Renal cortex interstitium (tissue), 15 donors: ENCODE results near the gene FAM83F. TPM values are rescaled to one million over a fixed set of nuclear protein-coding genes. Genes with fewer than 3 reads are reported as not detected.
A peak's percentile ranks its signal among the peaks of the same experiment; 100 is the strongest.
"Not testable (repeated sequence)": the region's sequence is repeated elsewhere in the genome, so short reads cannot be mapped to it uniquely, and the experiment has no call there.

Source experiments
- DNase-seq, 11 donors: peaks; one replicate each; pipeline ENCODE4 v3.0.0-alpha.2; 2013; ENCODE audit warnings: low read depth in 9 of 11, low spot score in 4 of 11; ENCODE audit errors: extremely low read depth in 1 of 11
- long read RNA-seq, 16 experiments: transcript quantifications; one replicate each; lab custom pipeline, GENCODE V29; 2026
- polyA plus RNA-seq, 3 donors: library from polyadenylated mRNA; unstranded; fragments of 120-200 nt; gene quantifications; one replicate each; pipeline ENCODE4 v1.2.1, GENCODE V29; 2013; ENCODE audit not compliant: insufficient read length in 3 of 3

The FAM83F gene
- polyA plus RNA-seq: 1 to 10 TPM; 1.4 to 2.7 (median 2.4) TPM
- long read RNA-seq, donor 1: 0 reads
- long read RNA-seq, donor 2, full-length matches to known transcripts: 1 of 1 reads
- long read RNA-seq, donor 2, partial matches to known transcripts: 0 of 1 reads
- long read RNA-seq, donor 2, other reads (novel, unspliced or antisense): 0 of 1 reads
- long read RNA-seq, donor 3, full-length matches to known transcripts: 3 of 3 reads
- long read RNA-seq, donor 3, partial matches to known transcripts: 0 of 3 reads
- long read RNA-seq, donor 3, other reads (novel, unspliced or antisense): 0 of 3 reads
- long read RNA-seq, donor 4, full-length matches to known transcripts: 1 of 1 reads
- long read RNA-seq, donor 4, partial matches to known transcripts: 0 of 1 reads
- long read RNA-seq, donor 4, other reads (novel, unspliced or antisense): 0 of 1 reads
- long read RNA-seq, donor 5: 0 reads
- long read RNA-seq, donor 6: 0 reads
- long read RNA-seq, donor 7: 0 reads
- long read RNA-seq, donor 8, full-length matches to known transcripts: 1 of 1 reads
- long read RNA-seq, donor 8, partial matches to known transcripts: 0 of 1 reads
- long read RNA-seq, donor 8, other reads (novel, unspliced or antisense): 0 of 1 reads
- long read RNA-seq, donor 9, full-length matches to known transcripts: 1 of 1 reads
- long read RNA-seq, donor 9, partial matches to known transcripts: 0 of 1 reads
- long read RNA-seq, donor 9, other reads (novel, unspliced or antisense): 0 of 1 reads
- long read RNA-seq, donor 10, full-length matches to known transcripts: 2 of 2 reads
- long read RNA-seq, donor 10, partial matches to known transcripts: 0 of 2 reads
- long read RNA-seq, donor 10, other reads (novel, unspliced or antisense): 0 of 2 reads
- long read RNA-seq, donor 11: 0 reads
- long read RNA-seq, donor 12: 0 reads
- long read RNA-seq, donor 13, full-length matches to known transcripts: 3 of 3 reads
- long read RNA-seq, donor 13, partial matches to known transcripts: 0 of 3 reads
- long read RNA-seq, donor 13, other reads (novel, unspliced or antisense): 0 of 3 reads
- long read RNA-seq, donor 14: 0 reads
- long read RNA-seq, donor 15, full-length matches to known transcripts: 1 of 1 reads
- long read RNA-seq, donor 15, partial matches to known transcripts: 0 of 1 reads
- long read RNA-seq, donor 15, other reads (novel, unspliced or antisense): 0 of 1 reads
- long read RNA-seq, donor 16, full-length matches to known transcripts: 2 of 2 reads
- long read RNA-seq, donor 16, partial matches to known transcripts: 0 of 2 reads
- long read RNA-seq, donor 16, other reads (novel, unspliced or antisense): 0 of 2 reads

DNA sequence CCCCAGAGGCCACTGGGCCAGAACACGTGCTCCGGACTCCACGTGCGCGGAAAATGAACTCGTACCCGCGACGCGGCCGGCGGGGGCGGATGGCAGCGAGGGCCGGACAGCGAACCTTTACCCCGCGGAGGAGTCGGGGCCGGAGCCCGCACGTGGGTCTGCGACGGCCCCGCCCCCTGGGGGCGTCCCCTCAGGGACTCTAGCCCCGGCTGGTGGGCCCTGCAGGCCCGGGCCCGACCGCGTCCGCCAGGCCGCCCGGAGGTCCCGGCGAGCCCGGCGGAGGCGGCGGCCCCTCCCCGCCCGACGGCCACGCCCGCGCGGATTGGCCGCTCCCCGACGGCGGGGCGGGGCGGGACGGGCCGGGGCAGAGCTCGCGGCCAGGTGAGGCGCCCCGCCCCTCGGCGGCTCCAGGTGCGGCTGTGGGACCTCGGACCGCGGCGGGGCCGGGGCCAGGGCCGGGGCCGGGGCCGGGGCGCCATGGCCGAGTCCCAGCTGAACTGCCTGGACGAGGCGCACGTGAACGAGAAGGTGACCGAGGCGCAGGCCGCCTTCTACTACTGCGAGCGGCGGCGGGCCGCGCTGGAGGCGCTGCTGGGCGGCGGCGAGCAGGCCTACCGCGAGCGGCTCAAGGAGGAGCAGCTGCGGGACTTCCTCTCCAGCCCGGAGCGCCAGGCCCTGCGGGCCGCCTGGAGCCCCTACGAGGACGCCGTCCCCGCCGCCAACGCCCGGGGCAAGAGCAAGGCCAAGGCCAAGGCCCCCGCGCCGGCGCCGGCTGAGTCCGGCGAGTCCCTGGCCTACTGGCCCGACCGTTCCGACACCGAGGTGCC is at the start of gene FAM83F:
Gene FAM83F (plus strand): TSS at position 389 of the 827 bp plus-strand sequence. CDS start 89 bp downstream, at position 478.
- peak in 1 of 11 donors; percentile 28 for DNase-seq

DNA sequence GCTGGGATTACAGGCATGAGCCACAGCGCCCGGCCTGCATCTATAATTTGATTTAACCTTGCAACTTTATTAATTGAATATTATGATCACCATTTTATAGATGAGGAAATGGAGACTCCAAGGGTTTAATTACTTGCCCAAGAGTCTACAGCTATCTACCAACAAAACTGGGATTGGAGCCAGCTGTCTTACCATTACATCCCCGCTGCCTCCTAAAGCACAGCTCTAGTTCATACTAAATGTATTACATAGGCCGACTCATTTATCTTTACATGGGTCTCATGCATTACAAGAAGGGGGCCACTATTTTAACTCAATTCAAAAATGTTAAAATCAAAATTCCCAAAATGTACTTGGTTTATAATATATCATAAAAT is 48.6 kb upstream of the FAM83F start:
- DNase-seq: no peak

DNA sequence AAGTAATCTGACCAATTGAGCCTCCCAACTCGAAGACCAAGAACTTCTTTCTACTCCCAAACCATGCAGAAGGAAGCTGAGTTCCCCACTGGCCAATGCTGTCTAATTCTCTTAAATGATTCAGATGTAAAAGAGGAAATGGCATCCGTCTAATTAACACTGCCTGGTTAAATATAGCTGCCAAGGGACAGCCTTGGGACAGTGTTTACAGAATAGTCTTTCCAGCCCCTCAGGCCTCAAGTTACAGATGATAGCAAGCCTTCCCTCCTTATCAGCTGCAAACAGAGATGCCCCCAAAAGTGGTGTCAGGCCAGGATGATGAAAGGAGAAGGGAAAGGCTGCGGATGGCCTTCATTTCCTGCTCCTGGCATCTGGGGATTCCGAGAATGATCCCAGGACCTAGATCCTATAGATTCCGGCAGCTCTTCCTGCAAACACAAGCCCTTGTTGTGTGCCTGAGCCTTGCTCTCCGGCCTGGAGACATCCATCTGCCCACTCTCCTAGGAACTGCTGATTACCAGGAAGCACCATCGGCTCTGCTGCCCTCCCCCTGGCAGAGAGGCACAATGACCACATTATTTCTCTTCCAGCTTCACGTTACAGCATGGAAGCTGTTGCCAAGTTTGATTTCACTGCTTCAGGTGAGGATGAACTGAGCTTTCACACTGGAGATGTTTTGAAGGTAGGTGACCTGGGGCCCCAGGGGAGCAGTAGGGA is 48.1 kb upstream of the FAM83F start:
- no peak for DNase-seq

DNA sequence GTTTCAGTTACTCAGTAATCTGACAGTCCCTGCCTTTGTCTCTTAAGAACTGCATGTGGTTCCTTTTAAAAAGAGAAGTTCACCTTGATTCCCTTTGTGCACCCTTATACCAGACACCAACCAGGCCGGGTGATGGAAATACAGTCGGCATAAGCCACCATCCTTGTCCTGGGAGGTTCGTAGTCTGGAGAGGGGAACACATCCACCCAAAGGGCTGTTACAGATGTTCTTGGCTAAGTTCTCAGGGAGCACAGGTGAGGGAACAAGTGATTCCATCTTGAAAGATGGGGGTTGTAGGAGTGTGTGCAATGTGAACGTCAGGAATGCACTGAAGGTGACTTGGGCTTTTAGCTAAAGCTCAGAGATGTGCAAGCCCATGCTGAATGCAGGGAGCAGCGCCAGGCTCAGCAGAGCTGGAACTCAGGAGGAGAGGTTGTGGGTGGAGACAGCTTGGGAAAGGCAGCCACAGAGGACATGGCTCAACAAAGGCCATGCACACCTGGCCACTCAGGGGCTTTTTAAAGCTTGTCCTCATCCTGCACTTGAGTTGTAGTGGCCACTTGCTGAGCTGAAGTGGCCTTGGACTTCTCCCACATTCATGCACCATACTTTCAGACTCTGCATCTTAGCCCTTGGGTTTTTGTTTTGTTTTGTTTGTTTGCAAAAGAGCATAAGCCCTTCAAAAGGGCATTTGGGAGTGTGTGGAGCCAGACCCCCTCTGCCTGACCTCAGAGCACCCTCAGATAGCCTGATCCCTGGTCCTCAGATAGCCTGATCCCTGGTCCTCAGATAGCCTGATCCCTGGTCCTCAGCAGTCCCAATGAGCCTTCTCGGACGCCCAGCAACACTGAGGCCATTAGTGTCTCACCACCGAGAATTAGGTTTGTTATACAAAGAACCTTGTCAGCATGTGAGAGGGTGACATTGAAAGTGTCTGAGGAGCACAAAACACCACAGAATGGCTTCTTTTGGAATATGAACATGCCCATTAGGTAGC is 47.2 kb upstream of the FAM83F start:
- DNase-seq: no peak

DNA sequence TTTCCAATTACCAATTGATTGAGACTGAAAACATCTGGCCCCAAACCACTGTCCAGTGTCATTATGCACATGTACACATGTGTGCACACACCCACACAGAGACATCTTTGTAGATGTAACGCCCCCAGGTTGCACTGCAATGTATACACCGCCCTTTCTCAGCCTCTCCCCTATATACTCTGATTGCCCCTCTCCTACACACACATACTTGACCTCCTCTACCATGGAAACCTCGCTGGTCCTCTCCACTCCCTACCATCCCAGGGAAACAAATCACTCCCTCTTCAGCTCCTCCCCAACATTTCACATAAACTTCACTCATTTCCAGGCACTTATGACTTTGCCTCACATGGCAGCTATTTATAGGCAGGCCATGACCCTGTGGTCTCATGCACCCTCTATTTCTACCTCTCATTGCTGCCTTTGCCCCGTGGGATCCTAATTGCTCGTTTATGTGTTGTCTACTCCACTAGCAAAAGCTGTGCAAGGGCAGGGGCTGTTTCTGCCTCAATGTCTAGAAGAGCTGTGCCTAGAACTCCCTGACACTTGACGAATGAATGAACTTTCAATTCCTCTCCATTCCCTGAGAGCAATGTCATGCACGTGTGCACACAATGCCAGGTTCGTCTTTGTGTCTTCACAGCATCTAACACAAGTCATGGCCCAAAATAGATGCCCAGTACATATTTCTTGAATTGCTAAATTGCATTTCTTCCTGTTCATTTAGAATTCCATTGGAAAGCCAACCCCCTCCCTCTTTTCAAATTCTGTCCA is 44.6 kb upstream of the FAM83F start:
- DNase-seq: no peak

DNA sequence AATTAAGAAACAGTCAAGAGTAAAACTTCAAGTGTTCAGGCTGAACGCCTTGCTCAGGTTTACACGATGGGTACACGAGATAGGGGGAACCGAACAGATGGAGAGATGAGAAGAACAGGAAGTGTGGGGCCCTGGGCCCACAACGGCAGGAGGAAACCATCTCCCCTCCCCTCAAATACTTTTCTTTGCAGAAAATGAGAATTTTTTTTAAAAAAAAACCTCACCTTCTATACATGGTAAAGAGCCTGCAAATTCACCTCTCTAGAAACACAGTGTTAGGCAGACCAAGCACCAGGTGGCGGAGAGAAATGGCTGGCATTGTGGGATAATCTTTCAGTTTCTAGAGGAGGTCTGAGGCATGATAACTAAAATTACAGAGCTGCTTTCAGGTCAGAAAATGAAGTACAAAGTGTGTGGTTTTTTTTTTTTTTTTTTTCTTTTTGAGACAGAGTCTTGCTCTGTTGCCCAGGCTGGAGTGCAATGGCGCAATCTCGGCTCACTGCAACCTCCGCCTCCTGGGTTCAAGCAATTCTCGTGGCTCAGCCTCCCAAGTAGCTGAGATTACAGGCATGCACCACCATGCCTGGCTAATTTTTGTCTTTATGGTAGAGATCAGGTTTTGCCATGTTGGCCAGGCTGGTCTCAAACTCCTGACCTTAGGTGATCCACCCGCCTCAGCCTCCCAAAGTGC is 43.0 kb upstream of the FAM83F start:
- not testable (repeated sequence) for DNase-seq

DNA sequence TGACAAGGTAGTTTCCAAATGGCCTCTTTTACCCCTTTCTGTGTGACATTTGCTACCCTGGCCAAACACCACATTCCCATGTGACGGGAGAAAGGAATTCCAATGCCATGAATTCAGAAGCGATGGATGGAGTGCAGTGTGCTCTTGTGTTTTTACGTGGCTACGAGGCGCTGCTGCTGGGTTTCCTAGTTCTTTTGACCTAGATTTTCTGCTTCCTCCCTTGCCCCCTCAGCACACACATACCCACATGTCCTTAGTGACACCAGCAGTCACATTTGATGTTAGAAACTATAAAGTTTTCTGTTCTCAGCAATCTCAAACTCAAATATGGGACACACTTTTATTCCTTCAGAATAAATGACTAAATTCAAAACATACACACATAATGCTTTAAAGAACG is 42.4 kb upstream of the FAM83F start:
- no peak for DNase-seq

DNA sequence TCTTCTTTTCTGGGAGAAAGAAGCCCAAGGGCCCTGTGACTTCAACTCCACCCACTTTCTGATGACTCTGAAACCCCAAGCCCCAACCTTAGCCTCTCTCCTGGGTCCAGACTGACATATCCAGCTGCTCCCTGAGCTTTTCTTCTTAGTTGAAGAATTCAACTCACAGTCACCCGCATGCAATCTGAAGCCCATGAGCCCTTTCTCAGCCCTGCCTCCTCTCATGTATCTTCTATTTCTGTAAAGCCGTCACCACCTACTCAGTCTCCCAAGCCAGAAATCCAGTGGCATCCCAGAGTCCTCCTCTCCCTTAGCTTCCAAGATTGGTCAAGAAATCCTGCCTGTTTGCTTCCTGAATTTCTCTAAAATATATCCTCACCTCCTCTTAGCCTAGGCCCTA is 41.7 kb upstream of the FAM83F start:
- no peak for DNase-seq

DNA sequence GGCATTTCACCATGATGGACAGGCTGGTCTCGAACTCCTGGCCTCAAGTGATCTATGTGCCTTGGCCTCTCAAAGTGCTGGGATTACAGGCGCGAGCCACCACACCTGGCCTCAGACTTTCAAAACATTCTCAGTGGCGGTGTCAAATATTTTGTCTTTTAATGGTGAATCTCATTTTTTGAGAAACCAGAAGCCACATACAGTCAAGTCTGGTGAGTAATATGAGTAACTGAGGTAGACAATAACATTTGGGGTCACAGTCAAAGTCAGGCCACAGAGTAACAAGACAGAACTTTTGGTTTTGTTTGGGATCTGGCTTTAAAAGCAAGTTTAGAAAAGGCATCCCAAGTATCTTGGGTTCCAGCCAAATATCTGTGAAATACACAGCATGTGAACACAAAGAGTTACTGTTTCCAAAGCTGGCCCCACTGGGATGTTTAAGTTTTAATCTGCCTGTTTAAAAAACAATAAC is 40.1 kb upstream of the FAM83F start:
- peak in 3 of 11 donors; percentile 36 to 57 (median 43) for DNase-seq

DNA sequence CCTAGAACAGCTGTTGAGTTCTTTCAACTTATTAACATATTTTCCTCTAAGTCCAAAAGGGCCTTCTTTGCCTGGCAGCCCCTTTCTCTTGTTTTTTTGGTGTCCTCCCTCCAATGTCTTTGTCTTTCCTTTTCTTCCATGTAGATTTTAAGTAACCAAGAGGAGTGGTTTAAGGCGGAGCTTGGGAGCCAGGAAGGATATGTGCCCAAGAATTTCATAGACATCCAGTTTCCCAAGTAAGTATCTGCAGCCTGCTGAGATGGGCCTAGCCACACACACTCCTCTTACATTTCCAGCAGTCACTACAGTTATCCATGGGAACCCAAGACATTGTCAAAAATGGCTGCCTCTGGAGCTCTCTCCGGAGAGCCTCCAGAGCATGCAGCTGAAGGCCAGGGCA is 39.1 kb upstream of the FAM83F start:
- DNase-seq: no peak

DNA sequence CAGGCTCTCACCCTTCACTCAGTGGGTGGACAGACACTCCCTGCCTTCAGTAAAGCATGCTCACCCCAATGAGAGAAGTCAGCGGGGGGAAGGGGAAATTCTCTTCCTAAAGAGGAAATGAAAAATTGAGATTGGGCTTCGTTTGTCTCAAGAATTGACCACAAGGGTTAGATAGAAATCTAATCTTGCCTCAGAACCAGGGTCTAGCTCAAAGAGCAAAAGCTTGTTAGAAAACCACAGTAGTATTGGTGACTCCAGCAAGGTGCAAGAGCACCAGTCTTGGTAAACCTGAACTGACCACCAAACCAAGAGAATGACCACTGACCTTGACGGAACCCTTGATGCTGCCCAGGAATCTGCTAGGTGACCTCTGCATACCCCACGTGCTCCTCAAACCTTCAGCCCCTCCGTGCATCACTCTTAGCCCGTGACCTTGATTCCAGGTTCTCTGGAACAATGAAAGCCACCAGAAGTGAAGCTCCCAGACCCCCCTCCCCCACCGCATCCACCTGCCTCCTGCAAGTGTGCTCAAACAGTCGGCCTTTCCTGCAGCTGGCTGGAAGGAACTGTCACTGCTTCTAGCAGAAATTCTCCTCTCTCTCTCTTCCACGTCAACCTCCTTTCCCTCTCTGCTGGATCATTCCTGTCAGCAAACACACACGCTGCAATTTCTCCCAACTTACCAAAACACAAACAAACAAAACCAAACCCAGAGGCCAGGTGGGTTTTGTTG is 37.7 kb upstream of the FAM83F start:
- no peak for DNase-seq

DNA sequence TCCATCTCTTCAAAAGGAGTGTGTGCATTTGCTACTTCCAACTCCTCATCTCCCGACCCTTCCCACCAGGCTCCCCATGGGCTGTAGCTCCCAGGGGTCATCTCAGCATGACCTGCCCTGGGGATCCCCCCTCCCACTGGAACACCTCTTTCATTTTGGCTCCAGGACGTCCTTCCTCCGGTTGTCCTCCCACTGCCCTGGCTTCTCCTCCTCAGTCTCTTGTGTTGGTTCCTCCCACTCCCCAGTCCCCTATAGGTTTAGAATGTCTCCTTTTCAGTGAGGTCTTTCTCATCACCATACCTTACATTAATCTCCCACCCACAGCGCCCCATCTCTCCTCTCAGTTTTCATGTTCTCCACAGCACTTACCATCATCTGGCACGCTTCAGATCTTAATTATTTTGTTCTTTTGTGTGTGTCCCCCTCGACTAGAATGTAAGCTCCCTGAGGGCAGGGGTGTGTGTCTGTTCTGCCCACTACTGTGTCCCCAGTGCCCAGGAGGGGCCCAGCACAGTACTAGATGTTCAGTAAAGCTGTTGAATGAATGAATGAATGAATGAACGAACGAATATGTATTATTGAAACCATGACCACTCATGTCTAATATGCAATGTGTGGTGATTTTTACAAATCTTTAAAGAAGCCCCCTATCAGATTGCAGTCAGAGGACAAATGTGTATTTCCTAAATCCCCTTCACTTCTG is 36.6 kb upstream of the FAM83F start:
- DNase-seq: no peak

DNA sequence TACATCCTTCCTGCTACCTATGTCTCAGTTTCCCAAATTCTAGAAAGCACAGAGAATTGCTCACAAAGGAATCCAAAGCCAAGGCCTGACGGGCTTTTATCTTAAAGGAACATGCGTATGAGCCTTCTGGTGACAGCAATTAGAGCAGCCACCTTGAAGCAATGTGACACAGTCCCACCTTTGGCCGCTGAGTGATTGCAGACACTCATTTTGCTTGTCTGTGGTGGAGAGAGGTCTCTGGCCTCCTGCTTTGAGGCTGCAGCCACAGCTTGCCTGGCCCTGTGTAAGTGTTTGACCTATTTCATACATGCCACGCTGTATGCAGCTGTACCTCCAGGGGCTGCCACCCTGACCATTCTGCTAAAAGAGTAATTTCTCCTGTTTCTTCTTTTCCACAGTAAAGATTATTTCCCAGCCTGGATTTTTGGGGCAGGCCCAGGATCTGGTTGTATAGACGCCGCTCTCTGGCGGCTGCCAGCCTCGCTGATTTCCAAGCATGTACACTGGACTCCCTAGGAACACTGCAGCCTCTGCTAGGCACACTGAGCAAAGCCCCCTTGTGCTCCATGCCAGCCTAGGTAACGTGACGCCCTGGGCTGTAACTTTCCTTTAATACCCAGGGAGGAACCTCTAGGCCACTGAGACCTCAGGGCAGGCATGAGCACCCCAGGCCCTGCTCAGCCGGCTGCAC is 35.7 kb upstream of the FAM83F start:
- no peak for DNase-seq
